Activated effector memory CD4-positive, alpha-beta T cell treated with anti-CD3 and anti-CD28 coated beads, Interleukin-2, amount 50 U/mL, for 16 hours (primary cell): ENCODE results near the gene DGAT2.

Experiments used
- DNase-seq: peaks from one replicate; pipeline ENCODE4 v3.0.0-alpha.2; 2020

DGAT2 gene

GRCh38 chr11:75780888-75781287 lies 12.3 kb downstream of the DGAT2 start:
- DNase-seq = no peak

- DNase-seq = no peak
These were observed 12.7 kb downstream of the DGAT2 start for GRCh38 chr11:75781296-75781695.

GRCh38 chr11:75781831-75782230 lies 13.3 kb downstream of the DGAT2 start:
- DNase-seq = no peak

GRCh38 chr11:75782540-75783263 lies 14.1 kb downstream of the DGAT2 start:
- no peak for DNase-seq

GRCh38 chr11:75783416-75784084 lies 15.0 kb downstream of the DGAT2 start:
- DNase-seq = no peak

GRCh38 chr11:75784085-75784478 lies 15.5 kb downstream of the DGAT2 start:
- no peak for DNase-seq

GRCh38 chr11:75784506-75784905 lies 15.9 kb downstream of the DGAT2 start:
- DNase-seq = no peak

- DNase-seq = no peak
These were observed 16.6 kb downstream of the DGAT2 start for GRCh38 chr11:75785187-75785586.

- no peak for DNase-seq
These were observed 17.6 kb downstream of the DGAT2 start for GRCh38 chr11:75786101-75786736.

GRCh38 chr11:75789521-75789920 lies 20.9 kb downstream of the DGAT2 start:
- DNase-seq = no peak

GRCh38 chr11:75790986-75791385 lies 22.4 kb downstream of the DGAT2 start:
- no peak for DNase-seq

GRCh38 chr11:75792127-75792731 lies 23.7 kb downstream of the DGAT2 start:
- no peak for DNase-seq

- no peak for DNase-seq
These were observed 24.6 kb downstream of the DGAT2 start for GRCh38 chr11:75792997-75793800.

GRCh38 chr11:75793966-75794365 lies 25.4 kb downstream of the DGAT2 start:
- no peak for DNase-seq

- DNase-seq = no peak
These were observed 26.9 kb downstream of the DGAT2 start for GRCh38 chr11:75795276-75796090.

- no peak for DNase-seq
These were observed 27.5 kb downstream of the DGAT2 start for GRCh38 chr11:75796091-75796435.

- DNase-seq = no peak
These were observed 28.5 kb downstream of the DGAT2 start for GRCh38 chr11:75797116-75797515.

- peak; percentile 30 for DNase-seq
These were observed 29.2 kb downstream of the DGAT2 start for GRCh38 chr11:75797792-75798191.

- peak; percentile 58 for DNase-seq
These were observed 31.6 kb downstream of the DGAT2 start for GRCh38 chr11:75800136-75800675.

GRCh38 chr11:75800728-75801361 lies 32.3 kb downstream of the DGAT2 start:
- DNase-seq = peak; percentile 49

GRCh38 chr11:75801362-75802020 lies 32.9 kb downstream of the DGAT2 start:
- DNase-seq = peak; percentile 61
